ENCODE measurements around the gene DLEC1. TPM values are rescaled to one million over a fixed set of nuclear protein-coding genes. Genes with fewer than 3 reads are reported as not detected.

Gene DLEC1
- total RNA-seq, 2 donors from 2014 or later, result 3.9 to 6.0 TPM

DNA sequence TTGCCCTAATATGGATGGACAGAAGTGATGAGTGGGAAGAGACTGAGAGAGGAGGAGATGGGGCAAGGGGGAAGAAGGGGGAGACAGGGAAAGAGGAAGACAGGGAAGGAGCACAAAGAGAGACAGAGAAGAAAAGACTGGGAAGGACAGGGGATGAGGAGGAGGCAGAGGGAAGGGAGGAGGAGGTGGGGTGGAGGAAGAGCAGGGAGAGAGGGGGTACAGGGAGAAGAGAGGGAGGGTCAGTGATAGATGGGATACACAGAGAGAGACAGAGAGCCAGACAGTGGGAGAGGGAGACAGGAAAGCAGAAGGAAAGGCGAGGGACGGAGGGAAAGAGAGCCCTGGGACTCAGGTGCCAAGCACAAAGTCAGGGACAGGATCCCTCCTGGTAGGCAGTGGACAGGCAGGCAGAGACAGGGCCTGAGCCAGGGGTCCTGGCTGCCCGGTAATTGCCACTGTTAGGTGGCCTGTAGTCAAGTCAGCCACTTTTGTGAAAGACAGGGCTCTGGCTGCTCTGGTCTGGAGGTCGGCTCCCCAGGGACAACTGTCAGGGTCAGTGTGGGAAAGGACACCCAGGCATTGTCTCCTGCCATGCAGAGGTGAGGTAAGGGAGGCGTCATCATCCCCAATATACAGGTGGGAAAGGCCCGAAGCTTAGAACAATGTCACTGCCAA, 38.6 kb upstream of the DLEC1 start:
- Histone ChIP-seq H3K9me3 (ENCODE audit: control insufficient read depth, low read length) (no peaks in the 10 kb centered on the region), H3K4me1 (ENCODE audit: control insufficient read depth, insufficient read depth, low read length) (peaks cover 8% of the 10 kb centered on the region), H3K4me3 (ENCODE audit: low read length) (no peak overlapping the region), H3K9ac (ENCODE audit: extremely low read depth, low read length, poor library complexity, severe bottlenecking) (no peak overlapping the region), H3K27ac (ENCODE audit: low read depth, low read length) (no peak overlapping the region), H3K27me3 (ENCODE audit: control insufficient read depth, insufficient read depth, low read length, poor library complexity, severe bottlenecking) (no peaks in the 10 kb centered on the region), H3K36me3 (ENCODE audit: control insufficient read depth, insufficient read depth, low read length) (no peaks in the 10 kb centered on the region)
- TF ChIP-seq, protein P1, sequence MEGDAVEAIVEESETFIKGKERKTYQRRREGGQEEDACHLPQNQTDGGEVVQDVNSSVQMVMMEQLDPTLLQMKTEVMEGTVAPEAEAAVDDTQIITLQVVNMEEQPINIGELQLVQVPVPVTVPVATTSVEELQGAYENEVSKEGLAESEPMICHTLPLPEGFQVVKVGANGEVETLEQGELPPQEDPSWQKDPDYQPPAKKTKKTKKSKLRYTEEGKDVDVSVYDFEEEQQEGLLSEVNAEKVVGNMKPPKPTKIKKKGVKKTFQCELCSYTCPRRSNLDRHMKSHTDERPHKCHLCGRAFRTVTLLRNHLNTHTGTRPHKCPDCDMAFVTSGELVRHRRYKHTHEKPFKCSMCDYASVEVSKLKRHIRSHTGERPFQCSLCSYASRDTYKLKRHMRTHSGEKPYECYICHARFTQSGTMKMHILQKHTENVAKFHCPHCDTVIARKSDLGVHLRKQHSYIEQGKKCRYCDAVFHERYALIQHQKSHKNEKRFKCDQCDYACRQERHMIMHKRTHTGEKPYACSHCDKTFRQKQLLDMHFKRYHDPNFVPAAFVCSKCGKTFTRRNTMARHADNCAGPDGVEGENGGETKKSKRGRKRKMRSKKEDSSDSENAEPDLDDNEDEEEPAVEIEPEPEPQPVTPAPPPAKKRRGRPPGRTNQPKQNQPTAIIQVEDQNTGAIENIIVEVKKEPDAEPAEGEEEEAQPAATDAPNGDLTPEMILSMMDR (conservative IDR thresholded peaks at IDR 0.05), result no peak
- WGBS, 2 experiments (ENCODE audit: insufficient coverage in 1 of 2, insufficient read length in 1 of 2), result 90 to 94% methylated on average over 5 to 6 of the region's 6 CpGs
- no peak overlapping the region for H3K27ac Mint-ChIP-seq
- peak; percentile 39 for DNase-seq
- H3K36me3 Mint-ChIP-seq (ENCODE audit: low read depth), result peaks cover 39% of the 10 kb centered on the region
- peaks cover 20% of the 10 kb centered on the region for H3K4me1 Mint-ChIP-seq
- no peaks in the 10 kb centered on the region for H3K9me3 Mint-ChIP-seq
- H3K4me3 Mint-ChIP-seq, result no peak overlapping the region
- no peaks in the 10 kb centered on the region for H3K27me3 Mint-ChIP-seq (ENCODE audit: insufficient read depth)

DNA sequence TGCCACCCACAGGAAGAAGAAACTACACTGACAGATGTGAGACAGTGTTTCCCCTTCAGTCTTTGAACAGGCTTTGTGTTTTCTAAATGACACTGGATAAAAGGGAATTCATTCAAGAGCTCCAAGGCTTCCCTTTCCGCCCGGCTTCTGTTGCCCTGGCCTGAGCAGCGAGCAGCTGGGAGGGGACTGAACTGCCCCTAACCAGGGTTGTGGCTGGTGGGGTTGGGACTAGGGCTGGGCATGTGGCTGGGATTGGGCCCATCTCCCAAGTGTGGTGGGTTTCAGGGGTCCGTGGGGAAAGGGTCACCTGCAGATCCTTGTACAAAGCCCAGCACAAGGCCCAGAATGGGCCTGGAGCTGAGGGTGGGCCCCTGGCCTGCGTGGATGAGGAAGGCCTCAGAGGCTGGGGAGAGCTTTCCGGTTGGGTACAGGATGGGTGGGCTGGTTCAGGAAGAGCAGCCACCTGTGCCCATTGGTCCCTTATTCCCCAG, 38.0 kb upstream of the DLEC1 start:
- H3K27ac ChIP-seq (ENCODE audit: low read depth, low read length), result no peak overlapping the region
- no peak overlapping the region for H3K9ac ChIP-seq (ENCODE audit: extremely low read depth, low read length, poor library complexity, severe bottlenecking)
- Mint-ChIP-seq H3K36me3 (ENCODE audit: low read depth) (peaks cover 35% of the 10 kb centered on the region), H3K27ac (no peak overlapping the region), H3K27me3 (ENCODE audit: insufficient read depth) (no peaks in the 10 kb centered on the region), H3K9me3 (no peaks in the 10 kb centered on the region), H3K4me3 (no peak overlapping the region), H3K4me1 (peaks cover 15% of the 10 kb centered on the region)
- WGBS, 2 experiments (ENCODE audit: insufficient coverage in 1 of 2, insufficient read length in 1 of 2), result 91 to 100% methylated on average over 2 to 6 of the region's 6 CpGs
- TF ChIP-seq, protein P1 (conservative IDR thresholded peaks at IDR 0.05), result no peak
- no peaks in the 10 kb centered on the region for H3K36me3 ChIP-seq (ENCODE audit: control insufficient read depth, insufficient read depth, low read length)
- H3K4me3 ChIP-seq (ENCODE audit: low read length), result no peak overlapping the region
- H3K27me3 ChIP-seq (ENCODE audit: control insufficient read depth, insufficient read depth, low read length, poor library complexity, severe bottlenecking), result no peaks in the 10 kb centered on the region
- peaks cover 8% of the 10 kb centered on the region for H3K4me1 ChIP-seq (ENCODE audit: control insufficient read depth, insufficient read depth, low read length)
- peak; percentile 40 for DNase-seq
- no peaks in the 10 kb centered on the region for H3K9me3 ChIP-seq (ENCODE audit: control insufficient read depth, low read length)

DNA sequence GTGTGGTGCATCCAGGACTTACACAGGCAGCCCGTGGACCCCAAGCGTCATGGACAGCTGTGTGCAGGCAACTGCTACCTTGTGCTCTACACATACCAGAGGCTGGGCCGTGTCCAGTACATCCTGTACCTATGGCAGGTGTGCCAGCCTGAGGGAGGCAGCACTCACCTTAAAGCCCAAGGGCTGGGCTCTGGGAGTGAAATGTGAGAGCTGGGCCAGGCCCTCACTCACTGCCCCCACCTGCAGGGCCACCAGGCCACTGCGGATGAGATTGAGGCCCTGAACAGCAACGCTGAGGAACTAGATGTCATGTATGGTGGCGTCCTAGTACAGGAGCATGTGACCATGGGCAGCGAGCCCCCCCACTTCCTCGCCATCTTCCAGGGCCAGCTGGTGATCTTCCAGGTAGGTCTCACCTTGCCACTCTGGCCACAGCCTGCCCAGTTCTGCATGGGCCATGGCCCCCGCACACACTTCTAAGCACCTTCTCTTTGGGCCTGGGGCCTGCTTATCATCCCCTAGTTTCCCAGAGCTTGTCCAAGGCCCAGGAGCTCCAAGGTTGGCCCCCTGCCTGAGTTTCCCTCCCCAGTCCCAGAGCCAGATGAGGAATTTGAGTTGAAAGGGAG, 37.4 kb upstream of the DLEC1 start:
- Histone ChIP-seq H3K9ac (ENCODE audit: extremely low read depth, low read length, poor library complexity, severe bottlenecking) (no peak overlapping the region), H3K27me3 (ENCODE audit: control insufficient read depth, insufficient read depth, low read length, poor library complexity, severe bottlenecking) (no peaks in the 10 kb centered on the region), H3K27ac (ENCODE audit: low read depth, low read length) (no peak overlapping the region), H3K9me3 (ENCODE audit: control insufficient read depth, low read length) (no peaks in the 10 kb centered on the region), H3K4me3 (ENCODE audit: low read length) (no peak overlapping the region), H3K4me1 (ENCODE audit: control insufficient read depth, insufficient read depth, low read length) (peaks cover 8% of the 10 kb centered on the region), H3K36me3 (ENCODE audit: control insufficient read depth, insufficient read depth, low read length) (no peaks in the 10 kb centered on the region)
- 83 to 88% methylated on average over 6 to 9 of the region's 9 CpGs for WGBS, 2 experiments (ENCODE audit: insufficient coverage in 1 of 2, insufficient read length in 1 of 2)
- DNase-seq, result peak; percentile 88
- H3K4me1 Mint-ChIP-seq, result peaks cover 15% of the 10 kb centered on the region
- H3K36me3 Mint-ChIP-seq (ENCODE audit: low read depth), result peaks cover 31% of the 10 kb centered on the region
- TF ChIP-seq, protein P1 (conservative IDR thresholded peaks at IDR 0.05), result peak; percentile 69
- H3K9me3 Mint-ChIP-seq, result no peaks in the 10 kb centered on the region
- H3K4me3 Mint-ChIP-seq, result no peak overlapping the region
- H3K27ac Mint-ChIP-seq, result no peak overlapping the region
- no peaks in the 10 kb centered on the region for H3K27me3 Mint-ChIP-seq (ENCODE audit: insufficient read depth)

Data from endodermal cell (in vitro differentiated cells).